ENCODE data around the gene ATAD3C.
A peak's percentile ranks its signal among the peaks of the same experiment; 100 is the strongest.
"Not testable (repeated sequence)": the region's sequence is repeated elsewhere in the genome, so short reads cannot be mapped to it uniquely, and the experiment has no call there.

The ATAD3C gene

DNA sequence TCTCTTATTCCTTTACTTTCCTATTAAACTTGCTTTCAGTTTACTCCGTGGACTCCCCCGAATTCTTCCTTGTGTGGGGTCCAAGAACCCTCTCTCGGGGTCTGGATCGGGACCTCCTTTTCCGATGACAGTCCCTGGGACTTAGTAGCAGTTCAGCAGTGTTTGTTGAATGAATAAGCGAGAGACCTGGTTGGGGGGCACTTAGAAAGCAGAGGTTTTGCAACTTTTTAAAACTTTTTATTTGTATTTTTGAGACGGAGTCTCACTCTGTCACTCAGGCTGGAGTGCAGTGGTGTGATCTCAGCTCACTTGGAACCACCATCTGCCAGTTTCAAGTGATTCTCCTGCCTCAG, 26.3 kb upstream of the ATAD3C start:
- ATAC-seq (ENCODE audit: low read depth) (no peak), DNase-seq (ENCODE audit: low spot score in 2 of 2) (no peak)
- Mint-ChIP-seq H3K36me3 (peaks cover 2% of the 10 kb centered on the region), H3K9me3 (no peaks in the 10 kb centered on the region), H3K27ac (no peak overlapping the region), H3K4me3 (no peak overlapping the region), H3K4me1 (peaks cover 3% of the 10 kb centered on the region), H3K27me3 (peaks cover 21% of the 10 kb centered on the region)

DNA sequence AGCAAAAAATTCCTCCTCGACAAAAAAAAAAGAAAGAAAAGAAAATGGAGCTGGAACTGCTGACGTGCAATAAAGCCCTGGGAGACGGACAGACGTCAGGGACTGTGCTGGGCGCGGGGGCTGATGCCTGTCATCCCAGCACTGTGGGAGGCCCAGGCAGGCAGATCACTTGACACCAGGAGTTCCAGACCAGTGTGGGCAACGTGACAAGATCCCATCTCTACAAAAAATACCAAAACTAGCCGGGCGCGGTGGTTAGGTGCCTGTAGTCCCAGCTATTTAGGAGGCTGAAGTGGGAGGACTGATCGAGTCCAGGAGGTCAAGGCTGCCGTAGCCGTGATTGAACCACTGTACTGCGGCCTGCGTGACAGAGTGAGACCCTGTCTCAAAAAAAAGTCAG, 24.8 kb upstream of the ATAD3C start:
- Mint-ChIP-seq H3K9me3 (no peaks in the 10 kb centered on the region), H3K36me3 (peaks cover 4% of the 10 kb centered on the region), H3K27ac (no peak overlapping the region), H3K27me3 (peaks cover 24% of the 10 kb centered on the region), H3K4me1 (peaks cover 3% of the 10 kb centered on the region), H3K4me3 (no peak overlapping the region)
- ATAC-seq (ENCODE audit: low read depth) (no peak), DNase-seq (ENCODE audit: low spot score in 2 of 2) (no peak)

DNA sequence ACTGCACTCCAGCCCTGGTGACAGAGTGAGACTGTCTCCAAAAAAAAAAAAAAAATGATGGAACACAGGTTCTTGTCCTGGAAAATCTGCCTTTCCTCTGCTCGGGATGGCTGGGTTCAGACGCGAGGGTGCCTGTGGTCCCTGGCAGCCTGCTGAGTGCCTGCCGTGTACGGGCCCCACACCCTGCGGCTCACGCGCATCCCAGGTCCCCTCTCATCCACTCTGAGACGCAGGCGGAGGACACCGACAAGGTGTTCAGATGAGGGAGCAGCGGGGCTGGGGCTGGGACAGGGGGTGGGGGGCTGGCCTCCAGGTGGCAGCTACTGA, 24.1 kb upstream of the ATAD3C start:
- Mint-ChIP-seq H3K27ac (no peak overlapping the region), H3K27me3 (peaks cover 27% of the 10 kb centered on the region), H3K4me1 (peaks cover 3% of the 10 kb centered on the region), H3K36me3 (peaks cover 4% of the 10 kb centered on the region), H3K9me3 (no peaks in the 10 kb centered on the region), H3K4me3 (no peak overlapping the region)
- DNase-seq (ENCODE audit: low spot score in 2 of 2), result no peak
- ATAC-seq (ENCODE audit: low read depth), result no peak

DNA sequence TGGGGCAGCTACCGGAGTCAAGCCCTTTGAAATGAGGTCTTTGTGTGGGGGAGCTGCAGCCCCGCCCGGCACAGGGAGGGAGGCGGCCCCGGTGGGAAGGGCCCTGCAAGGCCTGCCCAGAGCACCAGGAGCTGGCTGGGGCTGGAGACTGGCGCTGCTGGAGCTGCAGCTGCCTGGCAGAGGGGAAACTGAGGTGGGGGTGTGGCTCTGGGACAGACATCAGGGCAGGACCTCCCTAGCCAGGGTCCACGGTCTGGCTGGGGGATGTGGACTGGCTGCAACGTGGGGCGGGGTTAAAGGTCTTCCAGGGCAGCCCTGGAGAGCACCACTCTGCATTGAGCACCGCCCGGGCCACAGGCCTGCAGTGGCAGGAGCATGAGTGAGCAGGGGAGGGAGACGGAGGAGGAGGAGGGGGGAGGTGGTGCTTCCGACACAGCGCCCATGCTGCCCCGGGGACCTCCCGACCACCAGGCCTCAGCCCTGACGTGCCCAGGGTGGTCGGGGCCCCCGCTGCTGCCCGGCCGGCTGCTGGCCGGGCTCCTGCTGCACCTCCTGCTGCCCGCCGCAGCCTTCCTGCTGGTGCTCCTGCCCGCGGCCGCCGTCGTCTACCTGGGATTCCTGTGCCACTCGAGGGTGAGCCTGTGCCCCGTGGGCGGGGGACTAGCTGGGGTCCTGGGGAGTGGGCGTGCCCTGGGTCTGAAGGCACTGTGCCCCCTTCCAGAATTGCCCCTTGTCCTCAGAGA, 23.6 kb upstream of the ATAD3C start:
- H3K36me3 Mint-ChIP-seq, result peaks cover 2% of the 10 kb centered on the region
- ATAC-seq (ENCODE audit: low read depth) (no peak), DNase-seq (ENCODE audit: low spot score in 2 of 2) (peak in 1 of 2 donors; percentile 18)
- no peaks in the 10 kb centered on the region for H3K9me3 Mint-ChIP-seq
- H3K4me3 Mint-ChIP-seq, result peak overlapping the region; percentile 44
- H3K27me3 Mint-ChIP-seq, result peaks cover 24% of the 10 kb centered on the region
- H3K27ac Mint-ChIP-seq, result no peak overlapping the region
- no peaks in the 10 kb centered on the region for H3K4me1 Mint-ChIP-seq

DNA sequence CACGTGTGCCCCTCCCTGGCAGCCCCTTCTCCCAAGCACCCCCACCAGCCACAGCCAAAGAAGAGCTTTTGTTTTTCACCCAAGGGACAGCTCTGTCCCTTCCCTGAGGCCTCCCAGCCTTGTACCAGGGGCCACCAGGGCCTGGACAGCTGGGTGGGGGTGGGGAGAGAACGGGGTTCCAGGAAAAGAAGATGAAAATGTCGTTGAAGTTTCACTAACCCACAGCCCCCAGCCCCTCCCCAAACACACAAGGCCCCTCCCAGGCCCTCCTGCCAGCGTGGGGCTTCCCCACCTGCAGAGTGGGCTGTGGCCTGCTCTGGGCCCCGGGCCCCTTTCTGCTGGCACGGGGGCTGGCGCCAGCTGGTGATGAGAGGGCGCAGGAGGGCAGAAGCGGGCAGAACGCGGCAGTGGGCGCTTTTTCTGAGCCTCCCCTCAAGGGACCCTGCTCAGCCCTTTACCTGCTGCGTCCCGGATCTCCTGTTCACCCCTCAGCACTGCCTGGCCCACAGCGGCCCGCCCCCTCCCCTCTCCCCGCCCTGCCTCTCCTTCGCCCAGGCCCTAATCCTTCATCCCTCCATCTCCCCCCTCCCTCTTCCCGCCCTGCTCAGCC, 22.9 kb upstream of the ATAD3C start:
- ATAC-seq (ENCODE audit: low read depth), result peak; percentile 29
- no peaks in the 10 kb centered on the region for H3K9me3 Mint-ChIP-seq
- DNase-seq (ENCODE audit: low spot score in 2 of 2), result peak in 1 of 2 donors; percentile 15
- H3K36me3 Mint-ChIP-seq, result peaks cover 2% of the 10 kb centered on the region
- peak overlapping the region; percentile 44 for H3K4me3 Mint-ChIP-seq
- H3K27me3 Mint-ChIP-seq, result peaks cover 24% of the 10 kb centered on the region
- H3K27ac Mint-ChIP-seq, result no peak overlapping the region
- no peaks in the 10 kb centered on the region for H3K4me1 Mint-ChIP-seq

DNA sequence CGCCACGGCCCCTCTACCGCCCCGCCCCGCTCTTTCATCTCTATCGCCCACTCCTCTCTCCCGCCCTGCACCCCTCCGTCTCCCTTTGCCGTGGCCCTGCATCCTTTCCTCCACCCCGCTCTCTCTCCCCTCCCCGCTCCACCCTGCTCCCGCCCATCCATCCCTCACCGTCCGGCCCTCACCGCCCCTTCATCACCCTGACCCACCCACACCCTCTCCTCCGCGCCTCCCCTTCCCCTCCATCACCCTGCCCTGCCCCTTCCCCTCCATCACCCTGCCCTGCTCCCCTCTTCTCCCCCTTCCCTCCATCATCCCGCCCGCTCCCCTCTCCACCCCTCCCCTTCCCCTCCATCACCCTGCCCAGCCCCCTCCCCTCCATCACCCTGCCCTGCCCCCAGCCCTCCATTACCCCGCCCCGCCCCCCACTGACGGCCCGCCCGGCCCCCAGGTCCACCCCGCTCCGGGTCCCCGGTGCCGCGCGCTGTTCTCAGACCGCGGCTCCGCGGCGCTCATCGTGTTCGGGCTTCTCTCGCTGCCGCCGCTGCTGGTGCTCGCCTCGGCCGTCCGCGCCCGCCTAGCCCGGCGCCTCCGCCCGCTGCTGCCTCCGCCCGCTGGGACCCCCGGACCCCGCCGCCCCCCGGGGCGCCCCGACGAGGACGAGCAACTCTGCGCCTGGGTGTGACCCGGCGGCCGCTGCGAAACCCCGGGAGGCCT, 22.2 kb upstream of the ATAD3C start:
- ATAC-seq (ENCODE audit: low read depth) (no peak), DNase-seq (ENCODE audit: low spot score in 2 of 2) (no peak)
- no peaks in the 10 kb centered on the region for H3K4me1 Mint-ChIP-seq
- no peak overlapping the region for H3K27ac Mint-ChIP-seq
- no peaks in the 10 kb centered on the region for H3K9me3 Mint-ChIP-seq
- H3K27me3 Mint-ChIP-seq, result peaks cover 23% of the 10 kb centered on the region
- H3K36me3 Mint-ChIP-seq, result peaks cover 2% of the 10 kb centered on the region
- no peak overlapping the region for H3K4me3 Mint-ChIP-seq

DNA sequence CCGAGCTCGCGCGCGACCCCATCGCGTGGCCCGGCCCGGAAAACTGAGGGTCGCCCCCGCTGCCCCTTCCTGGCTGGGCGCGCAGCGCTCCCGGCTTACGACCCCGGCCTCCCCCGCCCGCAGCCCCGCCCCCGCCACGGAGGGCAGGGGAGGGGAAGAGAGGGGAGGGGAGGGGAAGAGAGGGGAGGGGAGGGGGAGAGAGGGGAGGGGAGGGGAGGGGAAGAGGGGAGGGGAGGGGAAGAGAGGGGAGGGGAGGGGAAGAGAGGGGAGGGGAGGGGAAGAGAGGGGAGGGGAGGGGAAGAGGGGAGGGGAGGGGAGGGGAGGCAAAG, 21.7 kb upstream of the ATAD3C start:
- no peak overlapping the region for H3K27ac Mint-ChIP-seq
- peaks cover 2% of the 10 kb centered on the region for H3K36me3 Mint-ChIP-seq
- ATAC-seq (ENCODE audit: low read depth) (no peak), DNase-seq (ENCODE audit: low spot score in 2 of 2) (no peak)
- H3K4me1 Mint-ChIP-seq, result no peaks in the 10 kb centered on the region
- H3K9me3 Mint-ChIP-seq, result no peaks in the 10 kb centered on the region
- H3K27me3 Mint-ChIP-seq, result peaks cover 23% of the 10 kb centered on the region
- no peak overlapping the region for H3K4me3 Mint-ChIP-seq

DNA sequence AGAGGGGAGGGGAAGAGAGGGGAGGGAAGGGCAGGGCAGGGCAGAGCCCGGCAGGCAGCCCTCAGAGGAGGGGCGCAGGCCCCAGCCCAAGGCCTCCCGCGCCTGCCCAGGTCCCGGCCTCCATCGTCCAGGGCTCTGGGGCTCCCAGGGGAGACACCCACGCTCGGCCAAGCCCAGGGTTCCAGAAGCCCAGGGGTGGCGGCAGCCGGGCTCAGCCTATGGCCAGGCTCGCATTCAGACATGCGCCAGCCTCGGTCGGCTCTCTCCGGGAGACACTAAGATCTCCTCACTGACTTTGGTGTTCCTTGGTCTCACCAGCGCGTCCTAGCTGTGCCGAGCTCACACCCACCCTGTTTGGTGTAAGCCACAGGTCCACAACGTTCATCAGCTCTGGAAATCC, 21.3 kb upstream of the ATAD3C start:
- Mint-ChIP-seq H3K4me1 (no peaks in the 10 kb centered on the region), H3K4me3 (no peak overlapping the region), H3K27ac (no peak overlapping the region), H3K36me3 (peaks cover 2% of the 10 kb centered on the region), H3K27me3 (peaks cover 19% of the 10 kb centered on the region), H3K9me3 (no peaks in the 10 kb centered on the region)
- DNase-seq (ENCODE audit: low spot score in 2 of 2), result peak in 1 of 2 donors; percentile 14
- no peak for ATAC-seq (ENCODE audit: low read depth)

DNA sequence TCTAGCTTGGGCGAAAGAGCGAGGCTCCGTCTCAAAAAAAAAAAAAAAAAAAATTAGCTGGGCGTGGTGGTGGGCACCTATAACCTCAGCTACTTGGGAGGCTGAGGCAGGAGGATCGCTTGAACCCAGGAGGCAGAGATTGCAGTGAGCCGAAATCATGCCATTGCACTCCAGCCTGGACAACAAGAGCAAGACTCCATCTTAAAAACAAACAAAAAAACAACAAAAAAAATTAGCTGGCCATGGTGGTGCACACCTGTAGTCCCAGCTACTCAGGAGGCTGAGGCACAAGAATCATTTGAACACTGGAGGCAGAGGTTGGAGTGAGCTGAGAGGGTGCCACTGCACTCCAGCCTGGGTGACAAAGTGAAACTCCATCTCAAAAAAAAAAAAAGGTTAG, 20.5 kb upstream of the ATAD3C start:
- H3K4me1 Mint-ChIP-seq; DNase-seq (ENCODE audit: low spot score in 2 of 2); ATAC-seq (ENCODE audit: low read depth); H3K27ac Mint-ChIP-seq; H3K4me3 Mint-ChIP-seq; H3K9me3 Mint-ChIP-seq; H3K36me3 Mint-ChIP-seq: not testable (repeated sequence)
- peaks cover 21% of the 10 kb centered on the region for H3K27me3 Mint-ChIP-seq

DNA sequence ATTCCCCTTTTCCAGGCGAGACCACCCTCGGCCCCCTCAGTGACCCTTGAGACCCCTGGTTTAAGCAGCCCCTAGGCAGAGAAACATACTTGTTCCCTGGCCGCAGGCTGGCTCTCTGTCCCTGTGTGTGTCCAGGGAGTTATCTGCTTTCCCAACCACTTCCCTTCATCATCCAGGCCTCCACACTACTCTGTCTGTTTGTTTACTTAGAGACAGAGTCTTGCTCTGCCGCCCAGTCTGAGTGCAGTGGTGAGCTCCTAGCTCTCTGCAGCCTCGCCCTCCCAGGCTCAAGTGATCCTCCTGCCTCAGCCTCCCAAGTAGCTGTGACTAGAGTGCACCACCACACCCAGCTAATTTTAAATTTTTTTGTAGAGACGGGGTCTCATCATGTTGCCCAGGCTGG, 19.8 kb upstream of the ATAD3C start:
- DNase-seq (ENCODE audit: low spot score in 2 of 2), result no peak
- H3K27ac Mint-ChIP-seq, result no peak overlapping the region
- no peak for ATAC-seq (ENCODE audit: low read depth)
- H3K4me1 Mint-ChIP-seq, result no peaks in the 10 kb centered on the region
- peaks cover 21% of the 10 kb centered on the region for H3K27me3 Mint-ChIP-seq
- peaks cover 2% of the 10 kb centered on the region for H3K36me3 Mint-ChIP-seq
- H3K4me3 Mint-ChIP-seq, result no peak overlapping the region
- H3K9me3 Mint-ChIP-seq, result no peaks in the 10 kb centered on the region

DNA sequence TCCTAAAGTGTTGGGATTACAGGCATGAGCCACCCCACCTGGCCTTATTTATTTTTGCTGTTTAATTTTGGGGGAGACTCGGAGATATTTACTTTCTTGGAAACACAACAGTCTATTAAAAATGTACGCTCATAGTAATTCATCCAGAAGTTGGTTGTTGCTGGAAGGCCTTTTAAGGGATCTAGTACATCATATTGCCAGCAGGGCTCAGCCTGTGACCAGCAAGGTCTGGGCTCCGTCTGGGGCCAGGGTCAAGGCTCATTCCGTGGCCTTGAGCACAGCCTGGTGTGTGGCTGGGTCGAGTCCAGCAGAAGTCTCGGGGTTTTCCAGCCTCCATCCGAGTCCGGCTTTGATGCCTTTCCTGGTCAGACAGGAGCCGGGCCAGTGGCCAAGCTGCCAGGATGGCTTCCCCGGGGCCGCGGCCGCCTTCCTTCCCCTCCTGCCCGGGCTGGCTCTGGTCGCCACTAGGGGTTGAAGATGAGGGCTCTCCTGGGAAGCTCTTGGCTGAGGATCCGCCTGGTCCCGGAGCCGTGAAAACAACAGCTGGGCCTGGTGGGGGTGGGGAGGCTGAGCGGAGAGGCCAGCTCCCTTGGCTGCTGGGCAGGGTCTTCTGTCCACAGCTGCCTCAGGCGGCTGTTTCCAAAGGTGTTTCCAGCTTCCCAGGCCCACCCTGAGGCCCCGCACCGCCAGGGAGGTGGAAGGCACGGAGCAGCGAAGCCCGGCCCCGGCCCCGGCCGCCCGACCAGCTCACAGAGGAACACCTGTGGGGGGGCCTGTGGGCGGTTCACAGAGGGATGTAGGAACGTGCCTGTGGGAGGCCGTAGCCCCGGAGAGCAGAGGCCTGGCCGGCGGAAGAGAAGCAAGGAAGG, 19.1 kb upstream of the ATAD3C start:
- no peak overlapping the region for H3K27ac Mint-ChIP-seq
- peaks cover 23% of the 10 kb centered on the region for H3K27me3 Mint-ChIP-seq
- no peaks in the 10 kb centered on the region for H3K9me3 Mint-ChIP-seq
- DNase-seq (ENCODE audit: low spot score in 2 of 2) (peak in 1 of 2 donors; percentile 13), ATAC-seq (ENCODE audit: low read depth) (no peak)
- H3K4me3 Mint-ChIP-seq, result no peak overlapping the region
- H3K36me3 Mint-ChIP-seq, result peaks cover 2% of the 10 kb centered on the region
- peaks cover 5% of the 10 kb centered on the region for H3K4me1 Mint-ChIP-seq

DNA sequence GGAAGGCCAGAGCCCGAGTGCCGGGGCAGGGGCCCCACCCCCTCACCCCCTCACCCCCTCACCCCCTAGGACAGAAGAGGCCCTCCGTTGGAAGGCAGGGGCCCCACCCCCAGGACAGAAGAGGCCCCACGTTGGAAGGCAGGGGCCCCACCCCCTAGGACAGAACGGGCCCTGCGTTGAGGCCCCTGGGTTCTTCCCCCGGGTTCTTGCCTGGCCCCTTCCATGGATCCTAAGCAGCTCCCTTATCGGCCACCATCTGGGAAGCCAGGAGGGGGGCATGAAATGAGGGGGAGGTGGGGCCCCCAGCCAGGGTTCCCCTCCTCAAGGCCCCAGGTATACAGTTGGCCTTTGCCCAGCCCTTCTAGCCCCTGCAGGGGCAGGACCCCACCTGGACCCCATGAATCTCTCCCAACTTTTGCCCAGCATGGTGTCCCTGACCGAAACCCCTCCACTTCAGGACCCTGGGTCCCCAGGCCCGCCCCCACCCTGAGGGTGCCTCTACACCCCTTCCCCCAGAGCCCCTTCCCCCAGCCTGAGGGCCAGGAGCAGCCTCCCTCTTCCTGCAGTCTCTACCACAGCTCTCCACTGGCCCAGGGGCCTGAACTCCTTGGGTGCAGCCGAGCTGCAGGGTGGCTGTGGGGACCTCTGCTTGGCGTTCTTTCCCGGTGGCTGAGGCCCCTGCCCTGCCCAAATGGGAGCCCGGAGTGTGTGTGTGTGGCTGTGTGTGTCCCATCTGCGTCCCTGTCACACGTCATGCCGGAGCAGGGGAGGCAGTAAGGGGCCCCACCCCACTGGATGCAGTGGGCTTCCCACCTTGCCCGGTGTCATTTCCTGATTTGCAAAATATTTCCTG, 18.3 kb upstream of the ATAD3C start:
- no peak overlapping the region for H3K27ac Mint-ChIP-seq
- no peak overlapping the region for H3K4me3 Mint-ChIP-seq
- ATAC-seq (ENCODE audit: low read depth) (no peak), DNase-seq (ENCODE audit: low spot score in 2 of 2) (peak in 1 of 2 donors; percentile 13)
- no peaks in the 10 kb centered on the region for H3K9me3 Mint-ChIP-seq
- peaks cover 20% of the 10 kb centered on the region for H3K27me3 Mint-ChIP-seq
- peaks cover 6% of the 10 kb centered on the region for H3K4me1 Mint-ChIP-seq
- H3K36me3 Mint-ChIP-seq, result peaks cover 2% of the 10 kb centered on the region

DNA sequence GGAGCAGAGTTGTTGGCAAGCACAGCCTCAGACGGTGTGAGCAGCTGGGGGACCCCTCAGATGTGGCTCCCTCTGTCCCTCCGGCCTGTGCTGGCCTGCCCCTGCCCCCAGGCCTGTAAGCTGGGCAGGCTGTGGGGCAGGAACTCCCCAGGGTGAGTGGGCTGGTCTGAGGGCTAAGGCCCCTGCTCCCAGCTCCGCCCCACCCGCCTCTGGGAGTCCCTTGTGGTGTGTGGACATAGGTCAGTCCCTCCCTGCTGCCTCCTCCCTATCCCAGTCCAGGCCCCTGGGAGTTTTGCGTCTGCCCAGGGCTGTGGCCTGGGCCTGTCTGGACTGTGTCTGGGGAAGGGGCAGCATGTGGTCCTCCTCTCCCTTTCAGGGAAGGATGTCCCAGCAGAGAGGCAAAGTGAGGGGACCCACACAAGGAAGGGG, 17.6 kb upstream of the ATAD3C start:
- Mint-ChIP-seq H3K4me3 (no peak overlapping the region), H3K27ac (no peak overlapping the region), H3K27me3 (peaks cover 19% of the 10 kb centered on the region), H3K36me3 (peaks cover 2% of the 10 kb centered on the region), H3K4me1 (peaks cover 8% of the 10 kb centered on the region), H3K9me3 (no peaks in the 10 kb centered on the region)
- peak in 1 of 2 donors; percentile 12 for DNase-seq (ENCODE audit: low spot score in 2 of 2)
- ATAC-seq (ENCODE audit: low read depth), result no peak
